Activated naive CD8-positive, alpha-beta T cell treated with anti-CD3 and anti-CD28 coated beads, Interleukin-2, amount 50 U/mL, for 16 hours (primary cell): ENCODE results near the gene MYO7B.
"Not testable (repeated sequence)": the region's sequence is repeated elsewhere in the genome, so short reads cannot be mapped to it uniquely, and the experiment has no call there.

Source experiments
- DNase-seq: peaks from one replicate; pipeline ENCODE4 v3.0.0-alpha.2; 2020; ENCODE audit warnings: low read depth, low spot score

MYO7B gene

GRCh38 chr2:127551221-127551930, 15.9 kb downstream of the MYO7B start:
- DNase-seq: no peak

GRCh38 chr2:127552336-127552735, 16.9 kb downstream of the MYO7B start:
- no peak for DNase-seq

- DNase-seq: no peak
Observed at GRCh38 chr2:127552846-127553245, 17.4 kb downstream of the MYO7B start.

- no peak for DNase-seq
Observed at GRCh38 chr2:127558911-127559310, 23.4 kb downstream of the MYO7B start.

- DNase-seq: no peak
Observed at GRCh38 chr2:127559454-127559853, 24.0 kb downstream of the MYO7B start.

GRCh38 chr2:127560201-127560930, 24.9 kb downstream of the MYO7B start:
- DNase-seq: no peak

GRCh38 chr2:127560931-127561280, 25.4 kb downstream of the MYO7B start:
- no peak for DNase-seq

- no peak for DNase-seq
Observed at GRCh38 chr2:127561371-127561770, 25.9 kb downstream of the MYO7B start.

- no peak for DNase-seq
Observed at GRCh38 chr2:127562936-127563335, 27.5 kb downstream of the MYO7B start.

- DNase-seq: no peak
Observed at GRCh38 chr2:127563458-127564428, 28.3 kb downstream of the MYO7B start.

- no peak for DNase-seq
Observed at GRCh38 chr2:127564429-127565260, 29.2 kb downstream of the MYO7B start.

- no peak for DNase-seq
Observed at GRCh38 chr2:127565261-127566138, 30.0 kb downstream of the MYO7B start.

- no peak for DNase-seq
Observed at GRCh38 chr2:127566139-127566417, 30.6 kb downstream of the MYO7B start.

GRCh38 chr2:127566576-127566975, 31.1 kb downstream of the MYO7B start:
- no peak for DNase-seq

- DNase-seq: no peak
Observed at GRCh38 chr2:127567351-127567854, 31.9 kb downstream of the MYO7B start.

- DNase-seq: no peak
Observed at GRCh38 chr2:127568128-127568527, 32.6 kb downstream of the MYO7B start.

- DNase-seq: no peak
Observed at GRCh38 chr2:127569666-127570065, 34.2 kb downstream of the MYO7B start.

GRCh38 chr2:127570282-127571250, 35.1 kb downstream of the MYO7B start:
- no peak for DNase-seq

- not testable (repeated sequence) for DNase-seq
Observed at GRCh38 chr2:127572352-127572751, 36.9 kb downstream of the MYO7B start.
